OCI-LY3 (cell line): ENCODE results near the gene MAP3K6.

Experiments
- CTCF ChIP-seq: fragments of 200-600, 300-600 bp; sonication (generic); IDR thresholded peaks from 2 replicates; pipeline ENCODE4 v1.5.1; 2014; ENCODE audit warnings: antibody characterized with exemption, low read length, low read depth
- EZH2phosphoT487 ChIP-seq: fragments of 200-600 bp; shearing (Covaris generic); IDR thresholded peaks from 2 replicates; pipeline ENCODE4 v1.6.1; 2018; ENCODE audit warnings: antibody characterized with exemption, mixed run types, low read depth

GRCh38 chr1:27360159-27361043 lies 6.4 kb downstream of the MAP3K6 start:
- TF ChIP-seq CTCF = no peak
- no peak for TF ChIP-seq EZH2phosphoT487
